AG09309 (cell line): ENCODE measurements around the gene COG1.
A peak's percentile ranks its signal among the peaks of the same experiment; 100 is the strongest.

ENCODE experiments used
- DNase-seq: peaks from one replicate; pipeline ENCODE4 v3.0.0-alpha.2; 2010; ENCODE audit warnings: low read depth
- H3K4me3 ChIP-seq: 2 replicates; pipeline ENCODE4 v1.5.1; 2011; ENCODE audit warnings: mild to moderate bottlenecking, low read depth, low read length, moderate library complexity; ENCODE audit not compliant: control insufficient read depth
- TF ChIP-seq, protein P1 (sequence below): IDR thresholded peaks from 2 replicates; pipeline ENCODE4 v1.5.1; 2011; ENCODE audit warnings: mild to moderate bottlenecking, low read depth, low read length, inconsistent platforms; ENCODE audit not compliant: insufficient read depth, control insufficient read depth; ENCODE audit errors: missing control alignments

COG1 gene

GRCh38 chr17:73194514-73195222 lies 1.8 kb downstream of the COG1 start:
- TF ChIP-seq, protein P1, sequence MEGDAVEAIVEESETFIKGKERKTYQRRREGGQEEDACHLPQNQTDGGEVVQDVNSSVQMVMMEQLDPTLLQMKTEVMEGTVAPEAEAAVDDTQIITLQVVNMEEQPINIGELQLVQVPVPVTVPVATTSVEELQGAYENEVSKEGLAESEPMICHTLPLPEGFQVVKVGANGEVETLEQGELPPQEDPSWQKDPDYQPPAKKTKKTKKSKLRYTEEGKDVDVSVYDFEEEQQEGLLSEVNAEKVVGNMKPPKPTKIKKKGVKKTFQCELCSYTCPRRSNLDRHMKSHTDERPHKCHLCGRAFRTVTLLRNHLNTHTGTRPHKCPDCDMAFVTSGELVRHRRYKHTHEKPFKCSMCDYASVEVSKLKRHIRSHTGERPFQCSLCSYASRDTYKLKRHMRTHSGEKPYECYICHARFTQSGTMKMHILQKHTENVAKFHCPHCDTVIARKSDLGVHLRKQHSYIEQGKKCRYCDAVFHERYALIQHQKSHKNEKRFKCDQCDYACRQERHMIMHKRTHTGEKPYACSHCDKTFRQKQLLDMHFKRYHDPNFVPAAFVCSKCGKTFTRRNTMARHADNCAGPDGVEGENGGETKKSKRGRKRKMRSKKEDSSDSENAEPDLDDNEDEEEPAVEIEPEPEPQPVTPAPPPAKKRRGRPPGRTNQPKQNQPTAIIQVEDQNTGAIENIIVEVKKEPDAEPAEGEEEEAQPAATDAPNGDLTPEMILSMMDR, result no peak
- no peak overlapping the region for H3K4me3 ChIP-seq
- peak; percentile 23 for DNase-seq

DNA sequence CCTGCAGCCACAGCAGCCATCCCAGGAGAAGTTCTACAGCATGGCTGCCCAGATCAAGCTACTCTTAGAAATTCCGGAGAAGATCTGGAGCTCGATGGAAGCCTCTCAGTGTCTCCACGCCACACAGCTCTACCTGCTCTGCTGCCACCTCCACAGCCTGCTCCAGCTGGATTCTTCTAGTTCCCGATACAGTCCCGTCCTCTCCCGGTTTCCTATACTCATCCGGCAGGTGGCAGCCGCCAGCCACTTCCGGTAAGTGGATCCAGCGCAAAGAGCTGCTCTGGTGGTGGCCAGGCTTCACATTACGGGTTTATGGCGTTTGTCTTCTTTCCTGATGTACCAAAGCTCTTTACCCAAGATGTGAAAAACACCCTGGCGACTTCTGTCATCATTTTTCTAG lies 3.6 kb downstream of the COG1 start:
- no peak overlapping the region for H3K4me3 ChIP-seq
- peak; percentile 4 for DNase-seq

GRCh38 chr17:73197161-73197560 lies 4.3 kb downstream of the COG1 start:
- DNase-seq, result no peak
- H3K4me3 ChIP-seq, result no peak overlapping the region
- TF ChIP-seq, protein P1, result no peak

More for the DNA sequence above, 3.6 kb downstream of the COG1 start:
- TF ChIP-seq, protein P1, result peak; percentile 58

GRCh38 chr17:73198201-73198929 lies 5.5 kb downstream of the COG1 start:
- H3K4me3 ChIP-seq, result no peak overlapping the region
- TF ChIP-seq, protein P1, result no peak
- DNase-seq, result no peak

- DNase-seq, result no peak
- TF ChIP-seq, protein P1, result no peak
- H3K4me3 ChIP-seq, result no peak overlapping the region
Observed at GRCh38 chr17:73198930-73199260, 6.0 kb downstream of the COG1 start.

DNA sequence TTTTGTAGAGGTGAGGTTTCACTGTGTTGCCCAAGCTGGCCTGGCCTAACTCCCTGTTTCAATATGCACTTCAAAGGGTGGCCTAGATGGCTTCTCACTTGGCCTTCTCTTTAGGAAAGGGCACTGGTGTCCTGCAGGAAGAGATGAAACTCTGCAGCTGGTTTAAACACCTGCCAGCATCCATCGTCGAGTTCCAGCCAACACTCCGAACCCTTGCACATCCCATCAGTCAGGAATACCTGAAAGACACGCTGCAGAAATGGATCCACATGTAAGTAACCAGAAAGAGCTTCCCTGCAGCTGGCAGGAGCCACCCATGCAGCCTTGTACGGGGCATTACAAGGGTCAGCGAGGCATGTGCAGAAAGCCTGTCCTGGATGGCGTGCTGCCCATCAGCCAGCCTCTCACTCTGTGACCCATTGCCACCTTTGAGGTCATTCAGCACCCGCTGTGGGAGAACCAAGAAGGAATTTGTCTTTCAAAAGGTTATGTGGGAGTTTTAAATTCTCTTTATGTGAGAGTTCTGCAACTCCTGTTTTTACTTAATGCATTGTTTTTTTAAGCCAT lies 7.0 kb downstream of the COG1 start:
- no peak for DNase-seq
- H3K4me3 ChIP-seq, result no peak overlapping the region
- TF ChIP-seq, protein P1, result no peak
